Superior temporal gyrus (tissue), 1 donor: ENCODE data around the gene HOXC13.

Experiments used
- DNase-seq: peaks from one replicate; pipeline ENCODE4 v3.0.0-alpha.2; 2016; ENCODE audit errors: extremely low spot score

The HOXC13 gene

DNA sequence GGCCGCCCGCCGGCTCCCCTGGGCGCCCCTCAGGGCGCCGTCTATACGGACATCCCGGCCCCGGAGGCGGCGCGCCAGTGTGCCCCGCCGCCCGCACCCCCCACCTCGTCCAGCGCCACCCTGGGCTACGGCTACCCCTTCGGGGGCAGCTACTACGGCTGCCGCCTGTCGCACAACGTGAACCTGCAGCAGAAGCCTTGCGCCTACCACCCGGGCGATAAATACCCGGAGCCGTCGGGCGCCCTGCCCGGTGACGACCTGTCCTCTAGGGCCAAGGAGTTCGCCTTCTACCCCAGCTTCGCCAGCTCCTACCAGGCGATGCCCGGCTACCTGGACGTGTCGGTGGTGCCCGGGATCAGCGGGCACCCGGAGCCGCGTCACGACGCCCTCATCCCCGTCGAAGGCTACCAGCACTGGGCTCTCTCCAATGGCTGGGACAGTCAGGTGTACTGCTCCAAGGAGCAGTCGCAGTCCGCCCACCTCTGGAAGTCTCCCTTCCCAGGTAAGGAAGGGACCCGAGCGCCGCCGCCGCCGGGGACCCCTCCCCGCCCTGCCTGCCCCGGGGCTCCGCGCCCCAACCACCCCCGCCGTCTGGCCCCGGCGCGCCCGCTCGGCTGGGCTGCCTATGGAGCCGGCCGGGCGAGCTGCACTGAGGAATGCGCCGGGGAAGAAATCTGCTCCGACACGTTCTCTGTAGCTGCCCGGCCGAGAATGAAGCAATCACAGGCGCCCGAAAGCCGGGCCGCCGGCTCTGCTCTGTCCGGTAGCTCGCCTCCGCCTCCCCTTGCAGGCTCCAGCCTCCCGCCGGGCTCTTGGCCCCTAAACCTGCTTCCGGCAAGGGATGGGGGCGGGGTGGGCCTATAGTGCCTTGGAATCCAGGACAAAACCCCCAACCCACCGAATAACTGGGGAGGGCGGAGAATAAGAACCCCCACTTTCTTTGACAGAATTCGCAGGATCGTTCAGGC, 794 bp downstream of the HOXC13 start:
- no peak for DNase-seq

GRCh38 chr12:53940443-53941014, 1.9 kb downstream of the HOXC13 start:
- DNase-seq: no peak

GRCh38 chr12:53941187-53941586, 2.6 kb downstream of the HOXC13 start:
- no peak for DNase-seq

- DNase-seq: no peak
Observed at GRCh38 chr12:53941750-53942149, 3.1 kb downstream of the HOXC13 start.

DNA sequence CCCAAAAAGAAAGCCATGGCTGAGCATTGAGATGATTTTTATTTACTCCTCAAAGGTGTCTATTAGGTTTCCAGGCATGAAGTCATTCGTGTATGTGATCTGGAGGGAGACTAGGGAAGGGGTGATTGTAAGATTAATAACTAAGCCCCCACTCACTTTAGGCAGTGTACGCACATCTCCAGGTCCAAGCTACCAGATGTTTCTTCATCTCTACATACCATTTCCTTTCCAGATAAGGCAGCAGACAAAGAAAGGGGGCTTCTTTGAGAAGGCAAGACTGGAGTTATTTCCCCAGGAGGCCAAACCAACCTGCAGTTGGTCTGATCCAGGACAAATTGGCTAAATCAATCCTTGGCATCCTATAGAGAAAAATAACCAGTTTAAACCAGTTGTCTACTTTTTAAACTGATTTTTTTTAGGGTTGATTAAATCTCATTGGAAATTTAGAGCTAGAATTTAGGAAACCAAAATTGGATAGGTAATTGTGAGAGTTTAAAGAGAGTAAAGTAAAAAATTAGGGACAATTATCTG, 3.9 kb downstream of the HOXC13 start:
- no peak for DNase-seq

- DNase-seq: no peak
Observed at GRCh38 chr12:53944209-53944608, 5.6 kb downstream of the HOXC13 start.

DNA sequence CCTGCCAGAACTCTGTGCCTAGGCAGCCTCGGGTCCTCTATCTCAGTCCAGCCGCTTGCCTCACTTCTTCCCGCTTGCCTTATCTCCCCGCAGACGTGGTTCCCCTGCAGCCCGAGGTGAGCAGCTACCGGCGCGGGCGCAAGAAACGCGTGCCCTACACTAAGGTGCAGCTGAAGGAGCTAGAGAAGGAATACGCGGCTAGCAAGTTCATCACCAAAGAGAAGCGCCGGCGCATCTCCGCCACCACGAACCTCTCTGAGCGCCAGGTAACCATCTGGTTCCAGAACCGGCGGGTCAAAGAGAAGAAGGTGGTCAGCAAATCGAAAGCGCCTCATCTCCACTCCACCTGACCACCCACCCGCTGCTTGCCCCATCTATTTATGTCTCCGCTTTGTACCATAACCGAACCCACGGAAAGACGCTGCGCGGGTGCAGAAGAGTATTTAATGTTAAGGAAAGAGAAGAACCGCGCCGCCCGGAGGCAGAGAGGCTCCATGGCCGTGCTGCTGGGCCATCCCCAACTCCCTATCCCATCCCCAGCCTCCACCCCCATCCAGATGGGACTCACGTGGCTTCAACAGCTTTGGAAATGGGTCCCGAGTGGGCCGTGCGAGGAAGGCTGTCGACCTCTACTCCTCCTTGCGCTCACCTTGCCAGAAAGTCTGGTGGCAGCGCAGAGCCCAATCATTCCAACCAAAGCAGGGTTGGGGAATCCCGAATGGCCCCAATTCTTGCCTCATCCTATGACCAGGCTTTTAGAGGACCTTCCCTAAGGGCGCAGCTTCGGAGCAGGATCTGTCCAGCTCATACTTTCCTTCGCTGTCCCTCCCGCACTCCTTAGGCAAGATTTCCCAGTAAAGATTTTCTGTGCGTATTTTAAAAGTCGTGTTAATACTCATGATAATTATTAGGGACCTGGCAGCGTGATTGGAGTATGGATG, 6.5 kb downstream of the HOXC13 start:
- no peak for DNase-seq

DNA sequence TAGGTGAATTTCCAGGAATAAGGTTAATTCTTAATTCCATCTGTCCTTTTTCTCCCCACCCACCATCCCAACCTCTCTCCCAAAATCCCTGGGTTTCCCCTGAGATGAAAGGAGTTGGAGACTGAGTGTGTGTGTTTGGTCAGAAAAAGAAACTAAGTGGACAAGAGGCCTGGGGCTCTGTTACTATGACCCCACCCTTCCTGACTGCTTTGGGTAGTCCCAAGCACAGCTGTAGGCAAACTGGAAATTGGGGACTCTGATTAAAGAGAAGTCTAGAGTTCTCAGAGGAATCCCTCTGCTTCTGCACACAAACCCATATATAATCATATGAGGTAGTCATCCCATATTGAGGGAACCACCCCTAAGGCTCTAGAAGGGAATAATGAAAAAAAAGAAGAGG, 9.1 kb downstream of the HOXC13 start:
- DNase-seq: no peak

DNA sequence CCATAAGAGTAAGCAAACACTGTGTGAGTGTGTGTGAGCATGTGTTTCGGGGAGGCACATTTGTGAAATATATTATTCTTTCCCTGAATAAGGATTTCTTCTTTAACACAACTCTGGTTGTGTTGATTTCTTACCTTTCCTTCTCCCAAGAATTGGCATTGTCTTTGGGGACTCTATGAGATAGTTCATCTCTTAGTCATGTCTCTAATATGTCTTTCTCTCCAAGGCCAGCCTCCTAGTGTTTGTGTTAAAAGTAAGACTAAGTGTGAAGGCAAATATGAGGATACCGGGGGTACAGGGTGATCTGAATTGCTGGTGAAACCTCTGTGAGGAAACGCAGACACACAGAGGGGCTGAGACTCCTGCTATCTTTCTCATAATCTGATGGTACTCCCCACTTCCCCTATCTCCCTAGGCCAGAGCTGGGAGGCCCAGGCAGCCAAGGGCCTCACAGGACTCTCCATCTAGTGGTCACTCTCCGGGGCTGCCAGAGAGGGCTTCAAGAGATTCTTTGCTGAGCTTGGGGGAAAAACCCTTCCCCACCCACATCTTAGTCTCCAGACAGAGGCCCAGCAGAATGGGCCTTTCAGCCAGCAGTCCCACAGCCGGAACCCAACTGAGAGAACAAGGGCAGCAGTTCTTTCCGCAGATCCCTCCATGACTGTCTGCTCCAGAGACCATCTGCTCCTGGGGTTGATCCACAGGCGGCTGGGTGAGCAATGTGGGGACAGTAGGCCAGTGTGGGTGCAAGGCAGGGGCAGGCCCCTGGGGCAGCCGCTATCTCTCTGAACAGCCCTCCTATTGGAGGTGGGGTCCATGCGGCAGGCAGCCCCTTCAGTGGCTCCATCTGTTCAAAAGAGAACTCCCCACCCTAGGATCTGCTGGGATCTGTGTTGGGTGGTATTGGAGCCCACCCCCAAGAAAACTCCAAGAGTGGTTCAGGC, 10.3 kb downstream of the HOXC13 start:
- no peak for DNase-seq

DNA sequence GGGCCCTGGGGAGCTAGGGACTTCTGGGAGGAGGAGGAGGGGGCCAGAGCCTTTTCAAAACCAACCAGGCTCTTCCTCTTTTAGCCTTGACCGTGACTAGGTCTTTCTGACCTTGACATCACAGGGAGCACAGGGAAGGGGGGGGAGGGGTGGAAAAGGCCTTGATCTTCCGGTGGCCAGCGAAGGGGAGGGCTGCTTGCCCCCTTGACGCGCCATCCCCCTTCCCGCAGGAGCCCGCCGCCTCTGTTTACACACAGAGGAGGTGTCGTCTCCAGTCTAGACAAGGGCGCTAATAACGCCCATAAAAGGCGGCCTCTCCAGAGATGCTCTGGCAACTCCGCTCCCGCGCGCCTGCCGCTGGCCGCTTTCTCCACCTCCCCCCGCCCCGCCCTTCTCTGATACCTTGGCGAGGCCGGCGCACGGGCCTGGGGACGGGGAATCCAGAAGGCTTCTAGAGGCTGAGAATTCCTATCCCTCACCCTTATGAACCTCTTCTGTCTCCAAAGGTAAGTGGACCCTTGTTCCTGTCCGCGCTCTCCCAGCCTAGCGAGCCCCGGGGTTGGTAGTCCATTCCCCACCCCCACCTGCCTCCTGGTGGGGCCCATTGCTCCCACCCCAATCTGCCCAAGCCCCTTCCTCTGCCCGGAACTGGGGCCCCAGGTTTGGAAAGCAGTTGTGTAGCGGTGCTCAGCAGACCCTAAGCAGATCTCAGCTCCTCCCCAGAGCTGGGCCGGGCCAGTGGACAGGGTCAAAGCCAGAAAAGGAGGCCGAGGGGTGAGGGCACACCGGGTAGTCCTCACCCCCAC, 11.2 kb downstream of the HOXC13 start:
- no peak for DNase-seq

DNA sequence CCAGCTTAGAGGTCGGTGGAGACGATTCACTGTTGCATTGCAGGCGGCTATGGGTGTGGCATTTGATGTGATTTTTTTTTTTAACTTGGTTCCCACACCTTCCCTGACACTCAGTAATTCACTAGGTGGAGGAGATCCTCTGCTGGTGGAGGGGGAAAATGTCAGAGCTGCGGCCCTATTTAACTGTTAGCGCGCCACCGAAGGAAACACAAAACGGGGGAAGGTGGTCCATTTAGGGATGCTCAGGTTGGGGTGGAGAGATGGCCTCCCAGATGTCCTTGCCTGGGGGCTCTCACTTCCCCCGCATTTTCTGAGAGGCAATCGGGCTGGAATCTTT, 11.8 kb downstream of the HOXC13 start:
- DNase-seq: no peak

- DNase-seq: no peak
Observed at GRCh38 chr12:53950789-53951576, 12.4 kb downstream of the HOXC13 start.

DNA sequence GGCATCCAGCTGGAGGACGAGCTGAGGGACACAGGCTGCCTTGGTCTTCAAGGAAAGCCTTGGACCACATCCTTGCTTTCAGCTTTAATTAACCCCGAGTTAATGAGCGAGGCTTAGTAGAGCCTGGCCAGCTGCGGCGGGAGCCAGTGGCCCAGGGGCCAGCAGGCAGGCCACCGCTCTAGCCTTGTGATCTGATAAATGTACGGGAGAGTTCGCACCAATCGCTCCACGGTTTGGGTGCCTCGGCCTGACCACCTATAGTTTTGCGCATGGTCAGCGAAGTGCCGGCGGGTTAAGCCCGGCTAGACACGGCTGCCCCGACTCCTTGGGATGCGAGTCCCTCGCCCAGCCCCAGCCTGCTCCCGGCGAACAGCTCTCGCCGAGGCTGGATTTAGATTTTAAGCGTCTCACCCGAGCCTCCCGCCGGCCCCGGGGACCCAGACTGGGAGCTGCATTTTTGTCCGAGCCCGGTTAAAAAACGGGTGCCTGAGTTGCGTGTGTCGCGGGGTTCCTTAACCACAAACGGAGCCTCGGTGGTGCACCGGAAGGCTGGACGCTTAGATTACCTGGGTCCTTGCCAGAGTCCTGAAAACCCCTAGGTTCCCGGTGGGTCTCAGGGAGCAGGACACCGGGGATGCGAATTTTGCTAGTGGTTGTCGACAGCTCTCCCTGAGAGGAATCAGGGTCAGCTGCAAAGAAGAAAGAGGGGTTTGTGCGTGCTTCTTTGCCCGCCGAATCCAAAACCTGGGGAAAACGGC, 13.1 kb downstream of the HOXC13 start:
- DNase-seq: no peak

DNA sequence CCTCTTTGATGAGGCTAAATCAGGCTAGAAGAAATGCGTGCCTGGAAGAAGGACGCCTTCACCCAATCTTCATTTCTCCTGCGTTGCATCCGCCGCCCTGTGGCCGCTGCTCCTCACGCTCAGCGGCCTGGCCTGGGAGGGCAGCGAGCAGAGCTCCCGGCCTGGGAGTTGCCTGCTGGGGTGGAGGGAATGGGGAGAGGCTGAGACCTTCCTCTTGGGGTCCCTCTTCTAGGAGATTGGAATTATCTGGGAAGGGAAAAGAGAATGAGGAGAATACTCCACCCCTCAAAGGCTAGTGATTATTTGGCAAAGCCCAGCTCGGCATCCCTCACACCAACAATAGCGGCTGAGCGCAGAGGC, 13.7 kb downstream of the HOXC13 start:
- DNase-seq: no peak

- no peak for DNase-seq
Observed at GRCh38 chr12:53952871-53953734, 14.5 kb downstream of the HOXC13 start.

DNA sequence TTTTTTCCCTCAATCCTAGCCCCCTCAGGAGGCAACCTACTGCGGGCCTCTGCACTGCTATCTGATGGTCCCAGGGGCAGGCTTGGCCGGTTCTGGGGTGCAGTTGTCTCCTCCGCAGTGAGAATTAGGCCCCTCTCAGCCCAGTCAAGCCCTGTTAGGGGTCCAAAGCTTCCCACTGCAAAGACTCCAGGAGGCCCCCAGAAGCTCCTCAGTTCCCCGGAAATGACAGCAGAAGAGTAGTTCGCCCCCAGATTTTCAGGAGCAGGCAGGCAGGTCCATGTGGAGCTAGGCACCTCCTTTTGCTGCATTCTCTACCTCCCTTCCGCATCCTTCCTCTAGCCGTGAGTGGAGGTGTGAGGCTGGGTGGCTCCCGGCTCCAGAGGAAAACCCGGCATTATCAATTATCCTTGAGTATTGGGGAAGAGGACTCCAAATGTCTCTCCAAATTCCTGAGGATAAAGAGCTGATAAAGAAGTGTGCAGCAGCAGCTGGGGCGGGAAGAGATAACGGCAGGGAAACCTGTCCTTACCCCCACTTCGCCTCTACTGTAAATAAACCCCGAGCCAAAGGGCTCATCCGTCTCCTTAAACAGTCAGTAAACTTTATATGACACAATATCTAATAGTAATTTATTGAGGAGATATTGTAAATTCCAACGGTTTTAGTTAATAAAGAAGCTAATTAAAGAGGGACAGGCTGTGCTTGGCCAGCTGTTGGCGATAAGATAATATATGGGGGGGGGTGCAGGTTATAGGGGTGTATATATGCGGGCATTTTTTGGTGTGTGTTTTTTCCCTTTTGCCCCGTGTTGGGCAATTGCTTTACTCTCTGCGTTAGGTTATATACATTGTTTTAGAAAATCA, 15.4 kb downstream of the HOXC13 start:
- no peak for DNase-seq

DNA sequence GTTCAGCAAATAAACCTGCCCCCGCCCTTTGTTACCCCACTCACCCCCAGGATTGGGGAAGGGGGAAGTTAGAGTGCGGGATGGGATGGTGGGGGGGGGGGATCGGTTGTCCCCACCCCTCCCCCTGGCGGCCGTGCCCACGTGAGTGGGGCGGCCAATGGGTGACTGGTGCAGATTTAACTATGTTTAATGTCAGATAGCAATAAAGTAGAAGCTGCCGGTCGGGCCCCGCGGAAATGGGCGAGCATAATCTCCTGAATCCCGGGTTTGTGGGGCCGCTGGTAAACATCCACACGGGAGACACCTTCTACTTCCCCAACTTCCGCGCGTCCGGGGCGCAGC, 16.0 kb downstream of the HOXC13 start, which contains the start of gene HOXC12:
Gene HOXC12 (plus strand): TSS at position 210 of the 342 bp plus-strand sequence. CDS start 27 bp downstream, at position 237.
- no peak for DNase-seq
